ENCODE measurements around the gene KLK11. TPM values are rescaled to one million over a fixed set of nuclear protein-coding genes. Genes with fewer than 3 reads are reported as not detected.
"Not testable (repeated sequence)": the region's sequence is repeated elsewhere in the genome, so short reads cannot be mapped to it uniquely, and the experiment has no call there.

KLK11 gene
- total and polyA plus RNA-seq, 7 donors, result 0.71 to 0.76 TPM; not detected in 5

GRCh38 chr19:50992666-50993035 is 33.8 kb downstream of the KLK11 start:
- TF ChIP-seq POLR2AphosphoS5 (IDR thresholded peaks at IDR 0.05), result no peak
- TF ChIP-seq EP300 (IDR thresholded peaks at IDR 0.05), result no peak
- no peak for TF ChIP-seq CTCF (IDR thresholded peaks at IDR 0.05)
- TF ChIP-seq POLR2A (IDR thresholded peaks at IDR 0.05), result no peak
- Histone ChIP-seq H3K4me3 (no peak overlapping the region), H3K27me3 (no peaks in the 10 kb centered on the region), H3K9me3 (no peaks in the 10 kb centered on the region), H3K36me3 (no peaks in the 10 kb centered on the region), H3K4me1 (no peaks in the 10 kb centered on the region), H3K27ac (no peak overlapping the region)
- DNase-seq, result peak; percentile 2
- intact Hi-C loops (cut with DNase I), result no loop called here
- 52 to 75% methylated on average over 2 of the region's 2 CpGs for WGBS, 2 donors

- WGBS, 2 donors, result 85 to 87% methylated on average over 14 of the region's 14 CpGs
- H3K36me3 ChIP-seq; H3K9me3 ChIP-seq; H3K4me3 ChIP-seq; H3K27ac ChIP-seq; H3K4me1 ChIP-seq; intact Hi-C loops (cut with DNase I): not testable (repeated sequence)
- peak; percentile 28 for DNase-seq
- H3K27me3 ChIP-seq, result peaks cover 5 to 33% (median 7%) of the 10 kb centered on the region in 3 donors
Measured at GRCh38 chr19:50984416-50984815, 42.0 kb downstream of the KLK11 start.

GRCh38 chr19:50983625-50984292 is 42.7 kb downstream of the KLK11 start, which contains the start of gene KLK7:
Gene KLK7 (minus strand): TSS chr19:50983917. CDS start chr19:50982399, 1,518 bp downstream.
- DNase-seq, result peak; percentile 34
- TF ChIP-seq EP300 (IDR thresholded peaks at IDR 0.05) (no peak), CTCF (IDR thresholded peaks at IDR 0.05) (no peak), POLR2AphosphoS5 (IDR thresholded peaks at IDR 0.05) (no peak)

GRCh38 chr19:50982186-50982585 is 44.2 kb downstream of the KLK11 start:
- 79 to 81% methylated on average over 4 of the region's 4 CpGs for WGBS, 2 donors
- DNase-seq, result peak; percentile 30
- H3K27me3 ChIP-seq, result peaks cover 5 to 43% (median 7%) of the 10 kb centered on the region in 3 donors

More at GRCh38 chr19:50983625-50984292, 42.7 kb downstream of the KLK11 start, which contains the start of gene KLK7:
- no peaks in the 10 kb centered on the region for H3K9me3 ChIP-seq
- no peak within 1 kb of the TSS for H3K27ac ChIP-seq
- WGBS, 2 donors, result 19 to 34% methylated on average over 28 of the region's 28 CpGs
- H3K27me3 ChIP-seq, result peaks cover 5 to 34% (median 7%) of the 10 kb centered on the region in 3 donors
- intact Hi-C loops (cut with DNase I), result no loop called here
- no peaks in the 10 kb centered on the region for H3K4me1 ChIP-seq
- no peaks in the 10 kb centered on the region for H3K36me3 ChIP-seq
- H3K4me3 ChIP-seq, result no peak within 1 kb of the TSS

More at GRCh38 chr19:50982186-50982585, 44.2 kb downstream of the KLK11 start:
- TF ChIP-seq POLR2AphosphoS5 (IDR thresholded peaks at IDR 0.05) (no peak), EP300 (IDR thresholded peaks at IDR 0.05) (no peak), CTCF (IDR thresholded peaks at IDR 0.05) (no peak), POLR2A (IDR thresholded peaks at IDR 0.05) (no peak)
- Histone ChIP-seq H3K36me3 (no peaks in the 10 kb centered on the region), H3K9me3 (no peaks in the 10 kb centered on the region), H3K4me1 (no peaks in the 10 kb centered on the region), H3K4me3 (no peak overlapping the region), H3K27ac (no peak overlapping the region)
- intact Hi-C loops (cut with DNase I), result no loop called here

Measured in sigmoid colon (tissue), 7 donors.